Measurements from ENCODE around the gene ARHGAP22.
"Not testable (repeated sequence)": the region's sequence is repeated elsewhere in the genome, so short reads cannot be mapped to it uniquely, and the experiment has no call there.

The ARHGAP22 gene, protein sequence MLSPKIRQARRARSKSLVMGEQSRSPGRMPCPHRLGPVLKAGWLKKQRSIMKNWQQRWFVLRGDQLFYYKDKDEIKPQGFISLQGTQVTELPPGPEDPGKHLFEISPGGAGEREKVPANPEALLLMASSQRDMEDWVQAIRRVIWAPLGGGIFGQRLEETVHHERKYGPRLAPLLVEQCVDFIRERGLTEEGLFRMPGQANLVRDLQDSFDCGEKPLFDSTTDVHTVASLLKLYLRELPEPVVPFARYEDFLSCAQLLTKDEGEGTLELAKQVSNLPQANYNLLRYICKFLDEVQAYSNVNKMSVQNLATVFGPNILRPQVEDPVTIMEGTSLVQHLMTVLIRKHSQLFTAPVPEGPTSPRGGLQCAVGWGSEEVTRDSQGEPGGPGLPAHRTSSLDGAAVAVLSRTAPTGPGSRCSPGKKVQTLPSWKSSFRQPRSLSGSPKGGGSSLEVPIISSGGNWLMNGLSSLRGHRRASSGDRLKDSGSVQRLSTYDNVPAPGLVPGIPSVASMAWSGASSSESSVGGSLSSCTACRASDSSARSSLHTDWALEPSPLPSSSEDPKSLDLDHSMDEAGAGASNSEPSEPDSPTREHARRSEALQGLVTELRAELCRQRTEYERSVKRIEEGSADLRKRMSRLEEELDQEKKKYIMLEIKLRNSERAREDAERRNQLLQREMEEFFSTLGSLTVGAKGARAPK

GRCh38 chr10:48604991-48605508 lies at the start of gene ARHGAP22:
Gene ARHGAP22, minus strand, starts transcription at chr10:48605073. Its CDS starts 277 bp downstream, at chr10:48604796.
- peak; percentile 96 for DNase-seq (ENCODE audit: low spot score)

DNA sequence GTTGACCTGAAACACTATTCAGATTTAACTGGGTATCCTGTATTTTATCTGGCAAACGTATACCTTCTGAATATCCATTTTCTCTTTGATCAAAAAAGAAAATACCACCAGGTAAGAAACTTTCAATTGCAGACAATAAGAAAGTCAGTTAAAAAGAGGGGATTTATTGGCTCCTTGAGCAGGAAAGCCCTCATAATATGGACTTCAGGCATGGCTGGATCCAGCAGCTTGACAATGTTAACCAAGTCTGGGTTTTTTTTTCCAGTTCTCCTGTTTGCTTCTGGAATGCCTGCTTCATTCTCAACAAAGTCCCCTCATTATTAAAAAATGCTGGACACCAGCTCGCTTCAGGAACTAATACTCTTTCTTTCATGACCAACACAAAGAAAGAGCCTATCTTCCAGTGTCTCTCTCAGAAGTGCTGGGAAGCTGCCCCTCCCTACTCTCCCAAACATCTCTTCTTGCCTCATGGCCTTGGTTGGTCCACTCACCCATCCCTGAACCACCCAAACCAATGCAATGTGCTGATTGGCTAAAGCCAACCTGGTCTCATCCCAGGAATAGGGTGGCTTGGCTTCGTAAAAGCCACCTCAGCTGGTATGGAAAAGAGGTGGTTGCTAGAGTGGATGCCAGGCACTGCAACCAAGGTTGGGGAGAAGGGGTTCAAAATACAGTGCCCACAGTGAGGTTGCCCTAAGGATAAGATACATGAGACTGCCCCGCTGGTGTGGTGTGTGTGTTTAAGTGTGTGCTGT lies 49.2 kb upstream of the ARHGAP22 start:
- DNase-seq (ENCODE audit: low spot score): no peak

DNA sequence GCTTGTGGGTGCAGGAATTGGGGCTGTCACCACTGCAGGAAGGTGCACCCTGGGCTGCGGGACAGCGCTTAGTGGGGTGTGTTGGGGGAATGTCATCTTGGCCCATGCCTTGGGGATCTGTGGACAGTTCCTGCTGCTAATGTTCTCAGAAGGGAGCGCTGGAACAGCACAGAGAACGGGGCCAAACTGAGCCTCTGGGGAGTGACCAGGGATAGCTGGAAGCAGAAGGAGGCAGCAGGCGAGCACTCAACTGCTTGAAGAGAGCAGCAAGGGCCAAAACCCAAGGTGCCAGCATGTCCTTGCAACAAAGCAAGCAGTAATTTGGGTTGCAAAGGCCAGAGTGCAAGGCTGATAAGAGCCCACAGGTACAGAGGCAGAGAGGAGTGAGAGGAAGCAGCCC lies 48.5 kb upstream of the ARHGAP22 start:
- DNase-seq (ENCODE audit: low spot score): no peak

DNA sequence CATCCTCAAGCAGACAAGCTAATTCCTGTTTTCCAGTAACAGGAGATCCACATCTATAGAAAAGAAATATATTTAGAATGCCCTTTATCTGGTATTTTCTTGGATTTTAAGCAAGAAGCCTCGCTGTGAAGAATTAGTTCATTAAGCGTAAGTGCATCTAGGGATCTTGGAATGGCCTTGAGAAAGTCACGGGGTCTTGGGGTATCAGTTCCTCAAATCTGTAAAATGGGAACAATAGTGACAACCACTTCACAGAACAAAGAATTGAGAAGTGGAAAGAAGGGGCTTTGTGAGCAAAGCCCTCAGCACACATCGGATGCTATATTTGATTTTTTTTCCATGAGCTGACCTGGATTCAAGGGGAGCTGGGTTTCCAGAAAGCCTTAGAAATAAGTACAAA lies 47.5 kb upstream of the ARHGAP22 start:
- no peak for DNase-seq (ENCODE audit: low spot score)

- no peak for DNase-seq (ENCODE audit: low spot score)
These were observed 47.0 kb upstream of the ARHGAP22 start for GRCh38 chr10:48651839-48652238.

- DNase-seq (ENCODE audit: low spot score): no peak
These were observed 46.4 kb upstream of the ARHGAP22 start for GRCh38 chr10:48651293-48651692.

DNA sequence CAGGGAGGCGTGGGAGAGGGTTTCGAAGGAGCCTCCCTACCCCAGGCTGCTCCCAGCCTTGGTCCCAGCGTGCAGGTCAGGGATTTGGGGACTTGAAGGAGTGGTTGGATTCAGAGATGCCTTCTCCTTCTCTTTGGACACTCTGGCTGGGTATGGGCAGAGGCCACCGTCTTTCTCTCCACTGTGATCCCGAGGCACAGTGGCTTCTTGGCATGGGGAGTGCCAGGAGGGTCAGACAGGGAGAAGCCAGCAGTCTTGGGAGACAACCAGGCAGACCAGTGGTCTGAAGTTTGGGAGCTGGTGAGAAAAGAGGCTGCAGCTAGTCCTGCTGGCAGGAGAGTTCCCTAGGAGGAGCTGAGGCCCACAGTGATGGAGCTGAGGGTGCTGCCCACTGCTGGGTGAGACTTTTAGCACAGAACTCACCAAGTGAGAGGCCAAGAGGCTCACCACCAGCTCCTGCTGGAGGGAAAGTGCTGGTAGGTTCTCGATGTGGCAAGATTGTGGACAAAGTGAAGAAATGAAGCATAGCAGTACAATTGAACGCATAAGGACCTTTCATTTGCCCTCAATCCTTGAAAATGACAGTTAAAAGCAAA lies 44.6 kb upstream of the ARHGAP22 start:
- DNase-seq (ENCODE audit: low spot score): peak; percentile 28

DNA sequence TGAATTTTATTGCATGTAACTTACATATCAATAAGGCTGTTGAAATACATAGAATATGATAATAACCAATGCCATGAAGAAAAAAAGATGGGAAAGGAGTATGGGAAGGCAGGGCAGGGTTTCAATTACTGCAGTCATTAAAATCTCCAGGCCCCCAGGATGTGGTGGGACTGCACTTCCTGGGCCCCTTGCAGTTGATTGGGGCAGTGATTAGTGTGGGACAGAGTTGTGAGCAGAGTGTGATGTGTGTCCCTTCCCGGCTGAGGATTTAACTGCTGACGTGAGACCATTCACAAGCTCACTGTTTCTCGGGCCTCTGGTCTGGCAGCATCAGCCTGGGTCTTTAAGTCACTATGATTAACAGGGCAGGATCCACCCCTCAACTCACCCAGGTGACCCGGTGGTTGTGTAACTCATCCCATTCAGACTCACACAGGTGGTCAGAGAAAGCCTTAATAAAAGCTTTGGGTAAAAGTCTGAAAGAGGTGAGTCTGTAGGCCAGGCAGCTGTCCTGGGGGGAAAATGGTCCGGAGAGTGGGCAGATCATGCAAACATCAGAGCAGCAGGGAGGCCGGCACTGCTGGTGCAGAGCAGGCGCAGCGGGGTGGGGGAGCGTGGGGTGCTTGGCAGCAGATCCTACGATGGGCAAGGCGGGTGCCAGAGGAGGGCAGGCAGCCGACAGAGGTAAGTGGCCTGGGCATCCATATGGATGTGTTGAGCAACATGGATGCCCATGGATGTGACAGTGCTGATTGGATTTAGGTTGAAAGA lies 43.5 kb upstream of the ARHGAP22 start:
- DNase-seq (ENCODE audit: low spot score): no peak

DNA sequence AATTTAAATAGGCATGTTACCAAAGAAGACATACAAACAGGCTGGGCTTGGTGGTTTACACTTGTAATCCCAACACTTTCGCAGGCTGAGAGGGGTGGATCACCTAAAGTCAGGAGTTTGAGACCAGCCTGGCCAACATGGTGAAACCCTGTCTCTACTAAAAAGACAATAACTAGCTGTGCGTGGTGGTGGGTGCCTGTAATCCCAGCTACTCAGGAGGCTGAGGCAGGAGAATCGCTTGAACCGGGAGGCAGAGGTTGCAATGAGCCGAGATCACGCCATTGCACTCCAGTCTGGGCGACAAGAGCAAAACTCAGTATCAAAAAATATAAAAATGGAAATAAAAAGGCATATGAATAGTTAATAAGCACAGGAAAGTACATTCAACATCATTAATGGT lies 42.2 kb upstream of the ARHGAP22 start:
- not testable (repeated sequence) for DNase-seq (ENCODE audit: low spot score)

GRCh38 chr10:48645600-48645999 lies 40.7 kb upstream of the ARHGAP22 start:
- no peak for DNase-seq (ENCODE audit: low spot score)

DNA sequence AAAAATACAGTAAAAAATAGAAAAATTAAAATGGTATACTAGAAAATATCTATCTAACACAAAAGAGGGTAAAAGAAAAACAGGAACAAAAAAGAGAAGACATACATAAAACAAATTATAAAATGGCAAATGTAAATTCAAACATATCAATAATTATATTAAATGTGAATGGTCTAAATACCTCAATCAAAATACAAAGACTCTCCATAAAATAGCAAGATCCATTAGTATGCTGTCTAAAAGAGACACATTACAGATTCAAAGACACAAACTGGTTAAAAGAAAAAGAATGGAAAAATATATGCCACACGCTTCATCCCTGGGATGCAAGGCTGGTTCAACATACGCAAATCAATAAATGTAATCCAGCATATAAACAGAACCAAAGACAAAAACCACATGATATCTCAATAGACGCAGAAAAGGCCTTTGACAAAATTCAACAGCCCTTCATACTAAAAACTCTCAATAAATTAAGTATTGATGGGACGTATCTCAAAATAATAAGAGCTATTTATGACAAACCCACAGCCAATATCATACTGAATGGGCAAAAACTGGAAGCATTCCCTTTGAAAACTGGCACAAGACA lies 36.3 kb upstream of the ARHGAP22 start:
- DNase-seq (ENCODE audit: low spot score): not testable (repeated sequence)

DNA sequence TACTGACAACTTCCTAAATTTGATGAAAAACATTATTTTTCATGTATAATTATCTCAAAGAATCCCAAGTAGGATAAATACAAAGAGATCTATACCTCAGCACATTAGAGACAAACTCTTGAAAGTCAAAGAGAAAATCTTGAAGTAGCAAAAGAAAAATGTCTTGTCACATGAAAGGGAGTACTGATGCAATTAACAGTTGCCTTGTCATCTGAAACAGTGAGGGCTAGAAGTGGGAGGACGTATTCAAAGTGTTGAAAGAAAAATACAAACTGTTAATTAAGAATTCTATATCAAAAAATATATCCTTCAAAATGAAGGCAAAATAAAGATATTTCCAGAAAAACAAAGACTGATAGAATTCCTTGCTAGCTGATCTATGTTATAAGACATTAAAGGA lies 35.5 kb upstream of the ARHGAP22 start:
- DNase-seq (ENCODE audit: low spot score): no peak

- no peak for DNase-seq (ENCODE audit: low spot score)
These were observed 34.8 kb upstream of the ARHGAP22 start for GRCh38 chr10:48639632-48640031.

DNA sequence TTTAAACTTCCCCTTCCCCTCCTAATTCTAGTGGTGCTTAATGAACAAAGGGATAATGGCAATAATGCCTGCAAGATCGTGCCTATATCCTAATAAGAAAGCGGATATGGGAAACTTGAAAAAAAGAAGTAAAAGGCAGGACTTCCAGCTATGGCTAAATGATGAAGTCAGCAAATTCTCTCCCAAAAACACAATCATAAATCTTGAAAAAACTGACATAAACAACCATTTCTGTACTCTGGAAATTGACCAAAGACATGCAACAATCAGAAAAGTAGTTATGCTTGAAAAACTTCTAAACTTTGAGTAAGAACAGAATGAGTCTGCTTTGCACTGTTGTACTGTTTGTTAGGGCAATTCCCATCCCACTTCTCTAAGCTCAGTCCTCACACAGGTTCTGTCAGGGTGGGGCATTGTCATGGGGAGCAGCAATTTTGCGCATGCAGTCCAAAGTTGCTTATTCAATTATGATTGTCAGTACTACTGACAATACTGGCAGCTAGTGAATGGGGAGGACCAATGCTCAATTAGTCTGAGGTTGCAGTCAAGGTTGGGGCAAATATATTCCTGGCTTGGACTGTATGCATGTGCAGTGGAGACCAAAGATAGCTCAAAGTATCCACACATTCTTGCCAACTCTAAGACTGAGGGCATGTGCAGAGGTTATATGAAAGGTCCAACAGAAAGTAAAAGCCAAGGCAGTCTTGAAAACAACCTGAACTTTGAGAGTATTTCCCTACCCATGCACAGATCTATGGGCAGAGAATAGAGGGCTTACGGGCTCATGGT lies 34.1 kb upstream of the ARHGAP22 start:
- DNase-seq (ENCODE audit: low spot score): no peak

GRCh38 chr10:48638158-48638557 lies 33.3 kb upstream of the ARHGAP22 start:
- DNase-seq (ENCODE audit: low spot score): no peak

DNA sequence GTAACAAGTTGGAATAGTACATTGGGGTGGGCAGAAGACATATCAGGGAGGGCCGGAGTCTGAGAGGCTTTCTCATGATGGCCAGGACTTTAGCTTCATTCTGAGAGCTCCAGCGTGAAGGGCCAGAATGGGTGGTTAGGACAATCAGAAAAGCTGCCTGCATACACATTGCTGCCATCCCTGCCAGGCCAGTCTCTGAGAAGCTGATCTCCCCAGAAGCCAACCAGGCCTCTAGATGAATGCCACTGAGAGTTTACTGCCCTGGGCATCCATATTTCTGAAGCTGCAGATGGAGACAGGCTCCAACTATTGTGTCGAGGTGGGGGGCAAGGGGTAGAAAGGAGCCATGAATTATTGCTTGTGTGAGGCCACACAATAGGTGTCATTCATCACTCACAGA lies 32.0 kb upstream of the ARHGAP22 start:
- DNase-seq (ENCODE audit: low spot score): no peak

DNA sequence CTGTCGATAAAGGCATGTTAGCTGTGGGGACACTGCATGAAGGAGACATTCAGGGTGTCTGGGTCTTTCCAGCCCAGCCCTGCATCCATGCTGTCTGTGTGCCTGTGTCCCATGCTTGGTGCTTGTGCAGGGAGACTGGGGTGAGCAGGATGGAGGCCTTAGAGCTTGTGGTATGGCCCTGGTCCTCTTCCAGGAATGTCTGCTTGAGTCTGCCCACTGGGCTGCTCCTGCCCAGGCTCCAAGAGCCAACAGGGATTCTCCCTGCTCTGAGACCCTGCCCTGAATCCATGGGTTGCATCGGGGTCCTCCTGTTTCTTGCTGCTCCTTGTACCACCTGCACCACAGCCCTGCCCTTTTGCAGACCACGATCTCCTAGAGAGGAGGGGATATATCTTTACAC lies 31.4 kb upstream of the ARHGAP22 start:
- DNase-seq (ENCODE audit: low spot score): no peak

DNA sequence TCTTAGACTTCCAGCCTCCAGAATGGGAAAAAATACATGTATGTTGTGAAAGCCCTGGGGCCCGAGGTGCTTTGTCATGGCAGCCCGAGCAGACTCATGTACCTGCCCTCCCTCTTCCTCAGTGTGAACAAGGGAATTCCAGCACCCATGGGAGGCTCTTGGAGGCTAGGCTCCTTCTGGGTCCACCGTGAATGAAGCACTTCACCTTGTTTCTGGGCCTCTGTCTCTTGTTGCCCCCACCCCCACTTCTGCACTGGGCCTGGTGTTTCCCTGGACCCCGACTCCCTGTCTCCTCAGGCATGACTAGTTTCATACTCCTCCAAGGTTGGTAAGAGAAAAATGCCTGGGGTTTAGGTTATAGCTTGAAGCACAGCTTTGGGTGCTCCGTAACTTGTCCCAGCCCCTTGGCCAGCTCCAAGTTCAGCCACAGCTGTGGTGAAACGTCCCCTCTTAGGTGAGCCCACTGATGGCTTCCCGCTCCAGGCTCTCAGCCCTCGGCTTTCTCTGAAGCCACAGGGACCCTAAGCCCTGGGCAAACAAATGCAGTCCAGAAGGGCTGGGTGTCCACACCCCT lies 30.2 kb upstream of the ARHGAP22 start:
- no peak for DNase-seq (ENCODE audit: low spot score)

DNA sequence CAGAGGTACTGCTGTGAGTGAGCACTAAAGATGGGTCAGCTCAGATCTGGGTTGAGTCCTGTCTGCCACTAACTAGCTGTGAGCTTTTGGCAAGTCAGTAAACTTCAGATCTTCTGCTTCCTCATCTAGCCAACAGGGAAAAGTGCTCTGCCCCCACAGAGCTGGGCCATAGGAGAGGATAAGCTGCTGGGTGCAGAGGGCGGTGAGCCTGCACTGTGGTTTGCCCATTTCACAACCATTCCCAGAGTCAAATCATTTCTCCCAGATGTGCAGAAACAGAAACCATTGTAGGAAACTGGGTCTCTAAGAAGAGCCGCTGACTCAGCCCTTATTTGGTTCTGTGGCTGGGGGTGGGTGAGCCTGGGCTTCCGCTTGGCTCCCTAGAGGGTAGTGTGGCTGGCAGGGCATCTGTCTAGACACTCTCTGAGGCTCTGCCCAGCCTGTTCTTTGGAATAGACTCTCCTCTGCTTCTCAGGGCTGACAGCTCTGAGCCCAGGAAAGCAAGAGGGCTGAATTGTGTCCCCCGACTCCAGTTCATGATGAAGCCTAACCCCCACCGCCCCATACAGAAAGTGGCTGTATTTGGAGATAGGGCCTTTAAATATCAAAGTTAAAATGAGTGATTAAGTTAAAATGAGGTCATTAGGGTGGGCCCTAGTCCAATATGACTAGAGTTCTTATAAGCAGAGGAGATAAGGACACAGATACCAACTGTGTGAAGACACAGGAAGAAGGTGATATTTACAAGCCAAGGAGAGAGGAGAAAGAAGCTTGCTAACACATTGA lies 29.5 kb upstream of the ARHGAP22 start:
- DNase-seq (ENCODE audit: low spot score): peak; percentile 90

All from GM03348 (cell line).